Measurements from ENCODE around the gene GLI2. TPM values are rescaled to one million over a fixed set of nuclear protein-coding genes. Genes with fewer than 3 reads are reported as not detected.

Gene GLI2
- not detected for total RNA-seq

- ATAC-seq (peak; percentile 88), DNase-seq (peak; percentile 54)
- intact Hi-C loops (cut with micrococcal nuclease) = no loop called here
- CTCF ChIA-PET = no interaction called here
- Mint-ChIP-seq H3K27me3 (peaks cover 55% of the 10 kb centered on the region), H3K4me1 (ENCODE audit: low read depth) (no peaks in the 10 kb centered on the region), H3K4me3 (no peak within 1 kb of the TSS), H3K36me3 (ENCODE audit: low read depth) (no peaks in the 10 kb centered on the region), H3K9me3 (no peaks in the 10 kb centered on the region), H3K27ac (no peak within 1 kb of the TSS)
- POLR2A ChIA-PET = no interaction called here
- peak; percentile 63 for TF ChIP-seq CTCF (IDR thresholded peaks at IDR 0.05)
Measured at GRCh38 chr2:120735746-120736170, at the start of gene GLI2. GLI2 (plus strand) TSS chr2:120735868; CDS start chr2:120797321, 61,453 bp downstream.

GRCh38 chr2:120685974-120686297 is 49.7 kb upstream of the GLI2 start:
- H3K27me3 Mint-ChIP-seq = peaks cover 12% of the 10 kb centered on the region
- no peak overlapping the region for H3K27ac Mint-ChIP-seq
- H3K4me1 Mint-ChIP-seq (ENCODE audit: low read depth) = no peaks in the 10 kb centered on the region
- intact Hi-C loops (cut with micrococcal nuclease) = no loop called here
- H3K9me3 Mint-ChIP-seq = no peaks in the 10 kb centered on the region
- ATAC-seq (no peak), DNase-seq (no peak)
- POLR2A ChIA-PET = no interaction called here
- no peak overlapping the region for H3K4me3 Mint-ChIP-seq
- TF ChIP-seq CTCF (IDR thresholded peaks at IDR 0.05) = no peak
- CTCF ChIA-PET = no interaction called here
- no peaks in the 10 kb centered on the region for H3K36me3 Mint-ChIP-seq (ENCODE audit: low read depth)

GRCh38 chr2:120686511-120687168 is 49.0 kb upstream of the GLI2 start:
- peak; percentile 11 for DNase-seq

GRCh38 chr2:120687210-120687609 is 48.5 kb upstream of the GLI2 start:
- no peak overlapping the region for H3K27ac Mint-ChIP-seq
- ChIA-PET POLR2A (no interaction called here), CTCF (interaction anchor here (1.4 kb wide), 1 partner anchor 25 kb away, joined by 6 read pairs; no protein-coding TSS in a partner anchor)
- peaks cover 12% of the 10 kb centered on the region for H3K27me3 Mint-ChIP-seq
- no peaks in the 10 kb centered on the region for H3K36me3 Mint-ChIP-seq (ENCODE audit: low read depth)
- H3K4me1 Mint-ChIP-seq (ENCODE audit: low read depth) = no peaks in the 10 kb centered on the region
- intact Hi-C loops (cut with micrococcal nuclease) = no loop called here
- no peak for DNase-seq
- H3K9me3 Mint-ChIP-seq = no peaks in the 10 kb centered on the region
- ATAC-seq = no peak
- TF ChIP-seq CTCF (IDR thresholded peaks at IDR 0.05) = no peak
- H3K4me3 Mint-ChIP-seq = no peak overlapping the region

More at GRCh38 chr2:120686511-120687168, 49.0 kb upstream of the GLI2 start:
- Mint-ChIP-seq H3K4me3 (no peak overlapping the region), H3K27ac (no peak overlapping the region), H3K4me1 (ENCODE audit: low read depth) (no peaks in the 10 kb centered on the region), H3K36me3 (ENCODE audit: low read depth) (no peaks in the 10 kb centered on the region), H3K27me3 (peaks cover 12% of the 10 kb centered on the region), H3K9me3 (no peaks in the 10 kb centered on the region)
- intact Hi-C loops (cut with micrococcal nuclease) = no loop called here
- ChIA-PET CTCF (interaction anchor here (1.4 kb wide), 1 partner anchor 26 kb away, joined by 6 read pairs; no protein-coding TSS in a partner anchor), POLR2A (no interaction called here)
- no peak for ATAC-seq
- peak; percentile 44 for TF ChIP-seq CTCF (IDR thresholded peaks at IDR 0.05)

GRCh38 chr2:120690521-120690920 is 45.1 kb upstream of the GLI2 start:
- ChIA-PET POLR2A (no interaction called here), CTCF (interaction anchor here (0.9 to 2.6 kb wide), 5 partner anchors 9 to 387 kb away, joined by 3 to 11 read pairs (median 4); no protein-coding TSS in a partner anchor)
- H3K27me3 Mint-ChIP-seq = peaks cover 18% of the 10 kb centered on the region
- DNase-seq (no peak), ATAC-seq (no peak)
- H3K36me3 Mint-ChIP-seq (ENCODE audit: low read depth) = no peaks in the 10 kb centered on the region
- TF ChIP-seq CTCF (IDR thresholded peaks at IDR 0.05) = no peak
- peaks cover 2% of the 10 kb centered on the region for H3K4me1 Mint-ChIP-seq (ENCODE audit: low read depth)
- H3K27ac Mint-ChIP-seq = no peak overlapping the region
- H3K9me3 Mint-ChIP-seq = no peaks in the 10 kb centered on the region
- intact Hi-C loops (cut with micrococcal nuclease) = no loop called here
- H3K4me3 Mint-ChIP-seq = no peak overlapping the region
